CD4-positive, alpha-beta T cell treated with Interleukin-17A for 1 hour (primary cell): ENCODE data around the gene DNASE2B.

ENCODE experiments used
- DNase-seq: peaks from one replicate; pipeline ENCODE4 v3.0.0-alpha.2; 2020

The DNASE2B gene, protein sequence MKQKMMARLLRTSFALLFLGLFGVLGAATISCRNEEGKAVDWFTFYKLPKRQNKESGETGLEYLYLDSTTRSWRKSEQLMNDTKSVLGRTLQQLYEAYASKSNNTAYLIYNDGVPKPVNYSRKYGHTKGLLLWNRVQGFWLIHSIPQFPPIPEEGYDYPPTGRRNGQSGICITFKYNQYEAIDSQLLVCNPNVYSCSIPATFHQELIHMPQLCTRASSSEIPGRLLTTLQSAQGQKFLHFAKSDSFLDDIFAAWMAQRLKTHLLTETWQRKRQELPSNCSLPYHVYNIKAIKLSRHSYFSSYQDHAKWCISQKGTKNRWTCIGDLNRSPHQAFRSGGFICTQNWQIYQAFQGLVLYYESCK

DNA sequence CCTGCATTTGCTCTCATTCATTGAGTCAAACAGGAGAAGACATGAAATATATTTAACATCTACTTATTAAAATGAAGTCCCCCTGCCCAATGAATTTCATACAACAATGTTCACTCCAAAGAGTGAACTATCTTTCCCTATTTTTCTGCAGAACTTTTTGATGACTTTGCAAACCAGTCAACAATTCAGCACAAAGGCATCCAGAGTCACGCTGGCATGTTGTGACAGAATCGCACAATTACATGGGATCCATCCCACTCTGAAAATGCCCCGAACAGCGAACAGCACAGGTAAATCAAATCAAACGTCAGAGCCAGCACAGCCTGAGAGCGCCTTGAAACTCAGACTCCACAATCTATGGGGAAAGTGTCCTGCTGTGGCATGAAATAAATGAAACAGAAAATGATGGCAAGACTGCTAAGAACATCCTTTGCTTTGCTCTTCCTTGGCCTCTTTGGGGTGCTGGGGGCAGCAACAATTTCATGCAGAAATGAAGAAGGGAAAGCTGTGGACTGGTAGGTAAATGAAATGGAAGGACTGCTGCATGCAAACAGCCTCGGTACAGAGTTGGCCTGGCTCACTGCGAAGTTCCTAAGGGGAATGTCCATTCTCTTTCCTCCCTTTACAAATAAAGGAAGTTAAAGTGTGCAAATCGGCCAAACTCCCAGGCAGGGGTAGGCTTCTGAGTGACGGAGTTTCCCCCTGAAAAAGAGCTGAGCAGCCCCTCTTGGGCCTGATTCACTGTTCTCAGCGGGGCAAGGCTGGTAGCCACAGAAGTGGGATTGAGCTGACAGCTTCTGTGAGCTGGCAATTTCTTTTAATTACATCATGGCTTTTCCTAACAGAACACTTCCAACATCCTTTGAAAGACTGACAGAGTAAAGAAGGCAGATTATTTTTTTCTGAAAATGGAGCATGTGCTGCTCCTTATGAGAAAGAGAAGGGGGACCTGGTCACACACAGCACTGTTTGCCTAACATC is at the start of gene DNASE2B:
Gene DNASE2B (plus strand): TSS at position 310 of the 981 bp plus-strand sequence. CDS start 81 bp downstream, at position 391.
- DNase-seq: no peak

DNA sequence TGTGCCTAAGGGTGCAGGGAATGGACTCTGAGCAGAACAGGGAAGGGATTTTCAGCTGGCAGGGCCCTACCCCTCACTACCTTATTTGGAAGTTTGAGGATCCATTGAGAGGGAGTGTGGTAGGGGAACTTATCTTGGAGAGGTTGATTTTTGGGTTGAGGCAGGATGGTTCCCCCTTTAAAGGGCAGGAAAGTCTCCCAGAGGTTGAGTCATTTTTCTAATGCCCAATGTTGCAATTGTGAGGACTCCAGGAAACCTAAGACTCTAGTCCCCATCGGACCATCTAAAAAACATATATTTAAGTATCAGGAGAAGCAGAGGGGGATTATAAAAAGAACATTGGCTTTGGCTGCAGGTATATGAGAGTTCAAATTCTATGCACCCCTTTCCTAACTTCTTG is 49.5 kb upstream of the DNASE2B start:
- no peak for DNase-seq

DNA sequence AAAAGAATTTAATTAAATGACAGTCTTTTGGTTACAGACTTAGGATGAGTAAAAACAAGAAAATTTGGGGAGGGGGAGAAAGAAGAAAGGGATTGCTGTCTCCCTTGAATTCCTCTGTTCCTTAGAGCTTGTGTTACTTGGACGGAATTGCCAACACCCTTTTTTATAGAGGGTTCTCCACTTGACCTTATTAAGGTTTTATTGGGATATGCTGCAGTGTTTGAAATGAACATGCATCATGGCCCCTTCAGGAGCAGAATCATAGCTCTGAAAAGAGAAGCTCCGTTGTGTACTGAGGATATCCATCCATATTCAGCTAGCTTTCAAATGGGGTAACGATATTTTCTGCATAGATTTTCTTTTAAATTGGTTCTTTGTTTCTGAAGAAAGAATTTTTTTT is 48.2 kb upstream of the DNASE2B start:
- DNase-seq: no peak

DNA sequence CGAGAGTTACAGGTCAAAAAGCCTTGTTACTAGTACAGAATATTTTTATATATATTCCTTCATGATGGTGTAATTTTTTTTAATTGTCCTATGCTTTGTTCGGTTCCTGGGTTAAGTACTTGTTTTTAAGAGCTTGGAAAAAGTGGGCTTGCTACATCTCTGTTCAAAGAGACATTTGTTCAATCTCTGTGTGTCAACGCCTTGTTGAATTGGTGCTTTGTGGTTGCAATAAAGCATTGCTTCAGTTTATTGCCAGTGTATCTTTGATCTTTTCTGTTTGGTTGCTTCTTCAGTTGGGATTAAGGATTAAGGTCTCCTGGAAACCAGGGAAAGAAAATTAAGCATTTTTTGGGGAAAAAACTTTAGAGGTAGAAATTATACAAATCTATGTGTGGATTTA is 47.7 kb upstream of the DNASE2B start:
- no peak for DNase-seq

DNA sequence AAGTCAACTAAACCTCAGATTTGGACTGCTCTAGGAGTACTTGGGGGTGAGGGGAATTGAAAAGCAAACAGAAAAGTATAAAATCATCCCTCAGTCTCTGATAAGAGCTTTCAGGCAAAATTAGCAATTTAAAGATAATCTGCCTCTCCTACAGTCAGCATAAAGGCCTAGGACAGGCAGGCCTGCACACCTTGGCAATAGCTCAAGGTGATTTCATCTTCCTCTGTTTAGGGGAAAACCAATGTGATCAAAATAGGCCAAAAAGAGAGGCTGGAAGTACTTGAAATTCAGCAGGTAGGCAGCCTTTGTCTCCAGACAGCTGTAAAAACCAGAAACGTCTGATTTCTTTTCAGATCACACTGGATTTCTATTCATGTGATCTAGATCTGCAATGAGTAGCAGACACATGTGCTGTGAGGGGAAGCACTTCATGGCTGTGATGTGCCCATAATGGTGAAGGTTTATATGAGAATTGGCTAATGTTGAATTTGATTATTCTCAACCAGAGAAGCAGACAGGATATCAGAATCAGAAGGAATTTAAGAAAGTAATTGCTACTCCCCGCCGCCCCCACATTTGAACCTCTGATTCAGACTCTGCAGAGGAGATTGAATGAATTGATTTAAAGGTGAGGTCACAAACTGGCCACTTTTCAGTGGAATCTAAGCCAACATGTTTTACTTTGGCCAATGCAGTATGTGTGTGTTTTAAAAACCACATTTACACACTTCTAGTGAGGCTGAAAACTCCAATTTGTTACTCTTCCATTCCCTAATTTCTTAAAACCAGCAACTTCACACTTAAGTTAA is 45.8 kb upstream of the DNASE2B start:
- DNase-seq: no peak

DNA sequence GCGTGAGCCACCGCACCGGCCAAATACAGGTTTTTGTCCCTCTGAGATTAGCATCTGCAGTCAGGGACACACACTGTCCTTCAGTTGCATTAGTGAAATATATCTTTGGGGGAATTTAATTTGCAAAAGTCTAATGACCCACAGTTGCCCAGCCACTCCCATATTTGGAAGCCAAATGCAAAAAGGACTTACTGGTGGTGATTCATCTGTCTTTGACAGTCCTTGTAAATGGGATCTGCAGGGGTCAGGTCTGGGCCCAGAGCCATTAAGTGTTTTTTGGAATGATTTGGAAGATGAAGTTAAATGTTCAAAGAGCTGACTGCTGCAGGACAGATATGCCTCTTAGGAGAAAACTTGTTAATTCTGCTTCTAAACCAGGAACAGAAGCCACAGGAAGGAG is 44.6 kb upstream of the DNASE2B start:
- DNase-seq: no peak

DNA sequence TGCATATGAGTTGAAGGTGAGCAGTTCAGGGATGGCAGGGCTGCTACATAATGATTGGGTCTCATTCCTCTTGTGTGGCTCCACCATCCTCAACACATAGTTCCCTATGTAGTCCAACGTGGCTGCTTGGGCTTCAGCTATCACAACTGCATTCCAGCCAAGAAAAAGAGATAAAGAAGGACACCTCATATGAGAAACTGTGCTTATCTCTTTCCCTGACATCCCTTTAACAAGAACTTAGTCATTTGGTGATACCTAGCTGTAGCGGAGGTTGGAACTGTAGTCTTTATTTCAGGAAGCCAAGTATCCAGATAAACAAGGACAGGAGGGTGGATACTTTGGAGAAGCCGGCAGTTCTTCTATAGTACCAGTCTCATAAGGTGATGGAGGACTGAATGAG is 42.7 kb upstream of the DNASE2B start:
- DNase-seq: no peak

DNA sequence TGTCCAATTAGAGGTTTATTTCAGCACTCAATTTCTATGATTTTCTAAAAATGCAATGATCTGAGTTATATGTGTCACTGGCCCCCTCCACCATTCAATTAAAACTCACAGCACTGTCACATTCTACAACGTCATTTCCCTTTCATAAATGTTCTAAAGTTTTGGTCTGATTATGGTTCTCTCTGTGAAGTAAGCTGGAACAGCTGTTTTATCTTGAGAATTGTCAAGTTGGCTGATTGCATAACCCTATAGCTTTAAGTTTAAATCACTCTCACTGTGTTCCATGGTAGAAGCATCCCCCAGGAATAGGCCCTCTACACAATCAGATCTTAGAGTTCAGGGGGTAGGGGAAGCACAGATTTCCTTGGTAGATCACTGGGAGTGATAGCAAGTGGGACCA is 41.4 kb upstream of the DNASE2B start:
- no peak for DNase-seq

DNA sequence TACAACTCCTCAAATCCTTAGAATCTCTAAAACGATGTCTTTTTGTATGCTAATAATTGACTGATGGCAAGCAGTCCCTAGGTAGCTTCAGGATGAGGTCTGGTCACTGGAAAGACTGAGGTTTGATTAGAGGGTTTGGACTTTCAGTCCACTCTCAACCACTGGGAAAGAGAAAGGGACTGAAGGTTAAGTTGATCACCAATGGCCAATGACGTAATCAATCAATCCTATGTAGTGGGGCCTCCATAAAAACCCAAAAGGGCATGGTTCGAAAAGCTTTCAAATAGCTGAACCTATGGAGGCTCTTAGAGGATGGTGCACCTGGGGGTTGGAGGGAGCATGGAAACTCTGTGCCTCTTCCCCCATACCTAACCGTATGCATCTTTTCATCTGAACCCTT is 39.6 kb upstream of the DNASE2B start:
- DNase-seq: no peak

DNA sequence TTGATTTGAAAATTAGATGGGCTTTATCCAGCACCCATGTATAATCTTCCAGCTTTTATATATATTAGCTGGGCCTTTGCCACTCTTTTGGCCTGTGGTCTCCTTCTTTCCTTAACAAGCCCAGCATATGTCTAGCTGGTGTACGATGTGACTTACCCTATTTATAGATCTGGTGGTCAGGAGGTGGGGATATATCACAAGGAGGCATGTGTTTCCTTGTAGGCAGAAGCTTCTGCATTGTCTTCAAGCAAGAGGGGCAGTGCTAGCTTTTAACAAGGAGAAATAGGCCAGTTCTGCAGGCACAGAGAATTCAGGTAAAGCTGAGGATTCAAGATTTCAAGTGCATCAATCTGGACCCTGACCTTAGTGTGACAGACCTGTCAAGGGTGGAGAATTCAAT is 38.0 kb upstream of the DNASE2B start:
- DNase-seq: no peak

DNA sequence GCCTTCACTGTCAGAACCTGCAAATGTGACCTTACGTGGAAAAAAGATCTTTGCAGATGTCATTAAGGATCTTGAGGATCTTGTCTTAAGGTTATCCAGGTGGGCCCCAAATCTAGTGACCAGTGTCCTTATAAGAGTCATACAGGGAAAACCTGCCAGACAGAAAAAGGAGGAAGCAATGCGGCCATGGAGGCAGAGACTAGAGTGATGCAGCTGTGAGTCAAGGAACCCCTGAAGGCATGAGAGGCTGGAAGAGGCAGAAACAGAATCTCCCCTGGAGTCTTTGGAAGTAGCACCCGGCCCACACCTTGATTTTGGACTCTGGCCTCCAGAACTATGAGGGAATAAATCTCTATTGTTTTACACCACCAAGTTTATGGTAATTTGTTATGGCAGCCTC is 36.5 kb upstream of the DNASE2B start:
- no peak for DNase-seq

DNA sequence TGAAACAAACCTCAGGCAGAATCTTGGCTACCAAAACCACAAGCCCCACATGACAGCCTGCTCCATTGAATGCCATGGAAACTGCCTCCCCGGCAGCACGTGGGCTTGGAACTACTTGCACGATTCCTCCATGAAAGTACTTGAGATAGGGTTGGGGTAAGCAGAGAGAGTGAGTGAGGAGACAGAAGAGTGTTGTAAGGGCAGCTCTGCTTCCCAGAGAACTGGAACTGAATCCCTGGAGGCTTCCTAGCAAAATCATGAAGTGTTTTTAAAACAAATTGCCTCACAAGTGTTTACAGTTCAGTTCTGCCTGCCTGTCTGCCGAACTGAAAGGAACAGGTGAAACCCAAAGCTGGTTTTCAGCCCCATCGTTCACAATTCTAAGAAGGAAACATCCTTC is 35.3 kb upstream of the DNASE2B start:
- no peak for DNase-seq

DNA sequence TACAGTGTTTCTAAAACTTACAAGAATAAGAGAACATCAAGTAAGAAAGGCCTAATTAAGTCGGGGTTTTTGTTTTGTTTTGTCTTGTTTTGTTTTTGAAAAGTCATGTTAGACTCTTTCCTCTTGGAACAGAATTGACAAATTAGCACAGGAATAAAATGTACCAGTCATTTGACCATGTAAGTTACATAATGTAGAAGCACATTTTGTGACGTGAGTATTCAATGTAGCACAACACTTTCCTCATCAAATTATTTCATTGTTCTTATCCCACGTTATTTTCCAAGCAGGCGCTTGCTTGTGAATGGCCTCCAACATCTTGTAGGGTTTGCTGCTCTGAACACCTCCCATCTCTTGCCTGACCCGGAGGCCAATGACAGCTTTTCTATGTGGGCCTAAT is 34.7 kb upstream of the DNASE2B start:
- DNase-seq: no peak

DNA sequence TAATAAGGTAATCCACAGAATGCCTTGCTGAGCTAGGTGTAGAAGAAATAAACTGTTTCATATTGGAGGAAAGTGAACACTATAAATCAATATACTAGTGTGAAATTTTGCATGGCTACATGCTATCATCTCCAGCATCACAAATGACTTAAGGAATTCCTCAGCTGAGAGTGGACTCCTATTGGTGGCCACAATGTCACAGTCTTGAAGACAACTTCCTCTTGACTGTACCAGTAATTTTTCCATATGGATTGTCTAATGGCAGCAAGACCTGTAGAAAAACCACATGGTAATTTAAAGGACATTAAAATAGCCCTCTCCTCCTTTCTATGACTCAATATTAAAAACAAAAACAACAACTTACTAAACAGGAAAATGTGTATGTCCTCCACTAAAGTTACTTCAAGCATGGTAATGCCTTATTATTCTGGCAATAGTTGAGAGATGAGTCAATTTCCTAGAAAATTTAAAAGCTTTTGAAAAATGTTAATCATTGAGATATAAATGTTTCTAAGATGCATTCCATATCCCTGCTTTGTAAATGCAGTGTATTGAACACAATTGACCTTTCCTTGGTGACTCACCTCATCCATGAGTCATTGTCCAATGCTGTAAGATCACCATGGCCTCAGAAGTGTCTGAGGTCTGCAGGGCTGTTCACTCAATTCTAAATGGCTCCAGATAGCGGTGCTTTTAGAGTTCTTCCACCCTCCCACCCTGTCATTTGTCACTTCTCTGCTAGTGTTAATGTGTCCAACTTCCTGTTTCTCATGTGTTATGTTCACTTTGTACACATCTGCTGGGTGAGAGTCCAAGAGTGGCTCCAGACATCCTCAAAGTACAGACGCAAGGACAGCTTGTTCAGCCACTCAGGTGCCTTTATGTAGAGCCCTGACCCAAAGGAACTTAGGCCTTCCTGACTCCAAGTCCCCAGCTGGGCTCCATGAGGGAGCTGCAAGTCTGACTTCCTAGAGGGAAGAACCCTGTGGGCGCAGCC is 32.8 kb upstream of the DNASE2B start:
- peak; percentile 6 for DNase-seq

DNA sequence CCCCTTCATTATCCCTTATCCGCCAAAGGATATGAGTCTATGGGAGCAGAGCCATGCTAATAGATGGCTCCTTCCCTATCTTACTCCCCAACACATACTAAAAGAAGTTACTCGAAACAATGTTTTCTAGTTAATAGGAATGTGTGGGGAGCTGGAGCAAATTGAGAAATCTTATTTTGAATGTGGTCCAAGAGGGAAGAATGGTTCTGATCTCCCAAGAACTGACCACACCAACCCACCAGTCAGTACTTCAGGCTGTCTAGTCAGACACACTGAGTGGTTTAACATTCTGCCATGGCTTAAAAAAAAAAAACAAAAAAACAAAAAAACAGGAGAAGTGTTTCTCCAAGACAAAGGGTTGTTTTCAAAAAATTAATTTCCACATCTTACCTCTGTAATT is 31.5 kb upstream of the DNASE2B start:
- DNase-seq: no peak

DNA sequence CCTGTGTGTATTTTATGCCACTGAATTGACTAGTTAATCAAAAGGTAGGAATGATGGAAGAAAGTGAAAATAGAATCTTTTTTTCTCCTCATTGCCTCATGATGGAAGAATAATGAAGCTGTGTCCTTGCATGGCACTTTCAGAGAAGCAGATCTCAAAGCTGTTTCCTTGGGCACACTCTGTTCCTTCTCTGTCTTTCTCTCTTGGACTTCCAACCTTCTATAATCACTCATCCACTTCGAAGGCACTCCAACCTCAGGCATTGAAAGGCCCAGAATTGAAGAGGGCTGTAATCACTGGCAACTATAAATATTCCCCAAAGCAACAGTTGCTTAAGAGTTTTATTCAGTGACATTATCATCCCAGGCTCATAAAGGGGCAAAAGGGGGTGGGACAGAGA is 31.1 kb upstream of the DNASE2B start:
- DNase-seq: no peak

DNA sequence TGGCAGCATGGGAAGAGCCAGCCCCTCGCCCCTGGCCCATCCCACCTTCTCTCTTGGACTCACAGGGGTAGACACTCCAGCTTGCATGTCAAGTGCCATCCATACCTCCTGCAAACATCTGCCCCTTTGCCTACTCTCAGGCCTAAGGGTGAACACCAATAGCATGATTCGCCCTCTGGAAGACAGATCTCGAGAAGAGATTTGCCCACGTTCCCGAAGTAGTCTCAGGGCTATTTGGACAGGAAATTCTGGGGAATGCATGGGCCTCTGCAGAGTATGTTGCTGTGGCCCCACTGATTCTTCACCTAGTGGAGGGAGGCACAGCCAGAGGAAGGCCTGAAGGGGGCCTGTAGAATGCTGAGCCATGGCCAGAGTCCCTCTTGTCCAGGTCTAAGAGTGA is 29.8 kb upstream of the DNASE2B start:
- no peak for DNase-seq

DNA sequence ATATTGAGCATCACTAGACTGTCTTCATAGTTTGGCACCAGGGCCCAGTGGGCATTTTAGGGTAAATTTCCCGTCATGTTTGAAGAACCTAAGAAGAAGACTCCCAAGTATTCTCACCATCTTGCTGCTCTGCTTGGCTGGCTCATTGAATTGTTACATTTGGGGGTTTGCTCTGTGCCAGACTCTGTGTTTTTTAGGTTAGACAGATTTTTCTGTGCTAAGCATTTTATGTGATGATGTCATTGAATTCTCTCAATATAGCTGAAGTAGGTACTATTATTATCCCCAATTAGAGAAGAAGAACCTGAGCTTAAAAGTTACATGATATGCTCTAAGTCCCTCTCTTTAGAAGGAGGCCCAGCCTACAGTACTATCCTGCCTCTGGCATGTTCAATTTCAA is 28.0 kb upstream of the DNASE2B start:
- DNase-seq: no peak

DNA sequence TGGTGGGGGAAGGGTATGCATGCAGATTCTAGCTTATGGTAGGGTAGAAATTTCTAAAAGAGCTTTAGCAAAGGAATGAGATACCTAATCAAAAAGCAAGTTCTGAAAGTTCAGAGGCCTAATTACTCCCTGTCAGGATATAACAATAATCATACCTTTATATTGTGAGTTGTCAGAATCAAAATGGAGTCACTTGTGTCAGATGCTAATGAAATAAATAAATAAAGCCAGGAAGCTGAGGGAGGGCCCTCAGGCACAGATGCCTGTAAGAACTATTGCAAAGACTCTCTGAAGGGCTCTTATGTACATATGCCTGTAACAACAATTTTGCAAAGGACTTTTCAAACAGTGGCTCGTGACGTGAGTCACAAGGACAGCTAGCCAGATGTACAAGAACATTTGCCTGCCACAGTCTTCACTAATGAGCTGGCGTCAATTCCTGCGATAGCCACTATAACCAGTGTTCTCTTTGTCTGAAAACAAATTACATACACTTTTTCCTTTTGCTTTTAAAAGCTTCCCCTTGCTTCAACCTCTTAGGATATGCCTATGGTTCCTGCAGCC is 27.4 kb upstream of the DNASE2B start:
- no peak for DNase-seq

DNA sequence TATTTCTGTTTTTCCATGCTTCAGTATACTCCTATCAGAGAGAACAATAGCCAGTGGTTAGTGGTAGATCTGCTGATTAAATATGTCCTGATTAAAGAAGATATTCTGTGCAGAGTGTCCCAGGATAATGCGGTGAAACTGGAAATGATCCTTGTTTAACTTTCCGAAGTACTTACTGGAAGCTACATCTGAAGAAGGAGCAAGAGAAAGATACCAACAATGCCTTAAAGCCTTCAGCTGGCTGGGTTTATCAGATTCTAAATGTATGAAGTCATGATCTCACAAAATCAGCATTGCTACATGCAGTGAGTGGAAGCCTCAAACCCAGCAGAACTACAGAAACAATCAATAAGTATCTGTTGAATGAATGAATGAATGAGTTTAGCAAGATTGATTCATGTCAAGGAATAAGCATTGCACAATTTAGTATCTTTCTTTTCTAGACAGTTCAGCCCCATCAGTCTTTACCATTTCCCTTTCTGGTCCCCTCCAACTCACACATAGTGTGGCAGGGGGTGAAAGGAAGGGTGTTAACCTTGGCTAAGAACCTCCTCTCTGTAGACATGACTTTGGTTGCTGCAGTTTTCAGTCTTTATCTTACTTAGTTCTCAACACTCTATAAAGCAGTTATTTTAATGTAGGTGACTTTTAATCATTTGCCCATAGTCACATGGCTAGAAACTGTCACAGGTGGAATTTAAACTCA is 24.7 kb upstream of the DNASE2B start:
- DNase-seq: no peak
